NCI-H69 (cell line): ENCODE results near the gene GRM4.

Experiments used
- DNase-seq: peaks from one replicate; lab custom pipeline; 2025; lab: John Stamatoyannopoulos, UW

The GRM4 gene

DNA sequence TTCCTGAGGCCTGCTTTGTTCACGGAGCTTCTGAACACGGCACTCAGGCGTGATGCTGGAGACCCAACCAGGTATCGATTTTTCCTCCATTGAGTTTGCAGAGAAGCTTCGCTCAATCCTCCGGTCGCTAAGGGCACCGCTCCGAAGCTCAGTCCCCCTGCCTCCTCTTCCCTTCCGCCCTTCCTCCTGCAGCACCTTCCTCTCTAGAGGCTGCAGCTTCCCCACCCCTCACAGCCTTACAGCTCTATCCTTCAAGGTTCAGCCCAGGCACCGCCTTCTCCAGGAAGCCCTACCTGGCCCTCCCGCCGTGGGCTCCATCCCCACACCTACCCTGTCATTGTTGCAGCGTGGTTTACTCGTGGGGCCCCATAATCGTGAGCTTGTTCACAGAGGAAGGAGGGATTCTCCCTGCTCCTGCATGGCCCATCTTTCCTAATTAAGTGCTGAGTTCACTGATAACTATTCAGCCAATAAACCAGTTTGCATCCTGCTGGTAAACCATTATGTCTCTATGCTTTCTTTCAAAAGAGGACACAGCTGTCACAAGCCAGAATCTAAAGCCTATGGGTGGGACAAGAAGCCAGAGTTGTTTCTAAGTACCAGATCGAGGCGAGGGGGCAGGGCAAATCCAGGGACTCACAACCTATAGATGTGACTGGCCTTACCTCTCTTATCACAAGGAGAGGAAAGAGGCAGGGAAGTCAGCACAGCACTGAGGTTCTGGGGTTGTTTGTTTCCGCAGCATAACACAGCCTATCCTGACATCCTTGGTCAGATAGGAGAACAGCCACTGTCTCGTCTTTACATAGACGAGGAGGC lies 152.0 kb downstream of the GRM4 start:
- DNase-seq, result peak; percentile 80

DNA sequence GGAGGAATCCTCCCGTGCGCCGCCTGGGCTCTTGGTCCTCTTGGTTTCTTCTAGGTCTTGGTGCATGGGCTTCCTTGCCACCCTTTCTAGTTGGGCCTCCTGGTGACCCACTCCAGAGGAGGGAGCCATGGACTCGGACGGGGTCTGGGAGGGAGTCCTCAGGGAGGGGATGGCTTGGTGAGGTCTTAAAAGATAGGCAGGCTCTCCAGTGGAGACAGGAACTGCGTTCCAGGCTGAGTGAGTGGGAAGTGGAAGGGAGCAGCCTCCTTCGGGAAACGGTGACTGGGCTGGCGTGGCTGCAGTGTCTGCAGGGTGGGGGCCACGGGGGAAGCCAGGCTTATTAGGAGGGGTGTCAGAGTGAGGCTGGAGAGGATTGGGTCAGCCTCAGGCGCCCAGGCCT lies 152.8 kb downstream of the GRM4 start:
- DNase-seq, result no peak

DNA sequence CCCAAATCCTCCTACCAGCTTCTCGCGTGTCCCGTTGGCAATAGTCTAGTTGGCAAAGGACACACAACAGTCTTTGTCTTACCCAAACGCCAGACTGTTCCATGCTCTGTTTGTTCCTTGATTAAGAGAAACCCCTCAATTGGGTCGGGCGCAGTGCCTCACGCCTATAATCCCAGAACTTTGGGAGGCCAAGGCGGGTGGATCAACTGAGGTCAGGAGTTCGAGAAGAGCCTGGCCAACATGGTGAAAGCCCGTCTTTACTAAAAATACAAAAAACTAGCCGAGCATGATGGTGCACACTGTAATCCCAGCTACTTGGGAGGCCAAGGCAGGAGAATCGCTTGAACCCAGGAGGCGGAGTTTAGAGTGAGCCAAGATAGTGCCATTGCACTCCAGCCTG lies 153.7 kb downstream of the GRM4 start:
- DNase-seq, result no peak

DNA sequence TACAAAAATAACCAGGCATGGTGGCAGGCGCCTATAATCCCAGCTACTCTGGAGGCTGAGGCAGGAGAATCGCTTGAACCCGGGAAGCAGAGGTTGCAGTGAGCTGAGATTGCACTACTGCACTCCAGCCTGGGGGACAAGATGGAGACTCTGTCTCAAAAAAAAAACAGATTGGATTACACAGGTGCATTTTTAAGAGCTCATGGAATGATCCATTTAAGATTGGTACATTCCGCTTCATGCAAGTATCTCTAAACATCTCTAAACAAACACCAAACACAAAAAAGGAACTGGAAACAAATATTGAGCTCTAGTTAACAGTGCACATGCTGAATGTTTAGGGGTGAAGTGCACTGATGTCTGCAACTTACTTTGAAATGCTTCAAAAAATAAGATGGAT lies 154.3 kb downstream of the GRM4 start:
- no peak for DNase-seq

DNA sequence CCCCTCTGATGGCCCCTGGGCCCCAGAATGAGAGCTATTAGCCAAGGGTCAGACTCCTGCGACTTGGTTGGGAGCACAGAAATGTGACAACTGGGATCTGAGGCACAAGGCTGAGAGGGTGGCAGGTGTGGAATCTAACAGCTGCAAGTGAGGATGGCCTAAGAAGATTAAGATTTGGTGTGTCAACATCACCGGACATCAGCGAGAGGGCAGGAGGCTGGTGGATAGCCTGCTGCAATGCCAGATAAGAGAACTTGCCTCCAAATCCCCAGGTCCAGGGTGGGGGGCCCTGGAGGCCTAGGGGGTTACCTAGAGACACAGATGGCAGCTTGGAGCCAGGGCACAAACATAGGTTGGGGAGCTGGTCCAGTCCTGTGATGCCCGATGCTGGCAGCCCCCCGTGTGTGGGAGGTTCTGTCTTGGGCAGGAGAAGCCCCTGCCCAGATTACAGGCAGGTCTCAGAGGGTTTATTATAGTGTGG lies 155.8 kb downstream of the GRM4 start:
- DNase-seq, result no peak

DNA sequence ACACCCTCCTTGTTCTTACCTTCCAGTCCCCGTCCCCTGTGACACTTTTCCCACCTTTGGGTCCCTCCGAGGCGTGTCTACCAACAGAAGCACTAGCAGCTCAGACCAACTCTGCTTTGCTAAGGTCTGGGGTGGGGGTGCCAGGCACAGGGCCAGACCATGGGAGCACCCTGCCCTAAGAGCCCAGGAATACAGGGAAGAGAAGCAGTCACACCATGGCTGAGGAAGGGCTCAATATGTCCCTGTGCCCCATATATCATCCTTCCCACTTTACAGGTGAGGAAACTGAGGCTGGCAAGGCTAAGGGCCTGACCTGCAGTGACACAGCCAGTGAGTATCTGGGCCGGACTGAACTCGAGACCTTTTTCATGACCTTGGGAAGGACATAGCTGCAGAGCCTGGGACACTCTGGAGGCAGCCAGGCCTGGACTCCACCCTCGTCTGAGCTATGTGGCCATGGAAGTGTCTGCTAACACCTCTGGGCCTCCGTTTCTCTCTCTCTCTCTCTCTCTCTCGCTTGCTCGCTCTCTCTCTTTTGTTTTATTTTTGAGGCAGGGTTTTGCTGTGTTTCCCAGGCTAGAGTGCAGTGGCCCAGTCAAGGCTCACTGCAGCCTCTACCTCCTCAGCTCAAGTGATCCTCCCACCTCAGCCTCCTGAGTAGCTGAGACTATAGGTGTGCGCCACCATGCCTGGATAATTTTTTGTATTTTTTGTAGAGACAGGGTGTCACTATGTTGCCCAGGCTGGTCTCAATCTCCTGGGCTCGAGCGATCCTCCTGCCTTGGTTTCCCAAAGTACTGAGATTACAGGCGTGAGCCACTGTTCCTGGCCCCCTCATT lies 156.7 kb downstream of the GRM4 start:
- DNase-seq, result peak; percentile 61

DNA sequence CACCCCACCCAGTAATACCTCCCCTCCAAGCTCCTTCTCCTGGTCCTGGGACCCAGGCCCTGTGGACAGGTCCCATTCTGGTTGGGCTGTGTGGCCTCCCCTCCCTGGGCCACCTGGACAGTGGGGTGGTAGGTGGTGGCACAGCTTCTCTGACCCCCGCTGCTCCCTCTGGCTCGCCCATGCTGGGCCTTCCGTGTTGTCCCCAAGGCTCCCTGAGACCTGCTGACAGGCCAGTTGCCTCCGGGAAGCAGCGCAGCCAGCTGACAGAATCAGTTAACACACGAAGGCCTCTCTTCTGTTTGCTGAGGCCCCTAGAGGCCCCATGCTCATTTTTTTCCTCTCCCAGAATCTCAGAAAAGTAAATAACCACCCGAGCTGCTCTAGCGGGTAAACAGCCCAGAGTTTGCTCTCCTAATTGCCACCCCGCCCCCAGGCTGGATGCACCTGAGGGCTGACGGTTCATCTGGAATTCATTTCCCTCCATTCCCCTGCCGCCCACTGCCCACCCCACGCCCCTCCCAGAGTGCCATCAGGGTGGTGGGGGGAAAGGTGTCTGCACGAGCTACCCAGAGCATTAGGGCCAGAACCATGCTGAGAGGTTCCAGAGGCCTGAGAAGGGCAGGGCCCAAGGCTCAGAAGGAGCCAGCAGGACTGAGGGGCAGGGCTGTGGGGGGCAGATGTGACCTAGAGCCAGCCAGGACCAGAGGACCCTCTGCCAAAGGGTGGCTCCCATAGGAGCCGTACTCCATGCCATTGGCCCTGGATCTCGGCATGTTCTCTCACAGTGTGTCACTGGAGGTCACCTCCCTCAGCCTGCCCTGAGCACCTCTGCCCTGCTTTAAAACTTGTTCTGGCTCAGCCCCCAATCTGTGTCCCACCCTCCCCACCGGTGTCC lies 157.5 kb downstream of the GRM4 start:
- DNase-seq, result peak; percentile 100

DNA sequence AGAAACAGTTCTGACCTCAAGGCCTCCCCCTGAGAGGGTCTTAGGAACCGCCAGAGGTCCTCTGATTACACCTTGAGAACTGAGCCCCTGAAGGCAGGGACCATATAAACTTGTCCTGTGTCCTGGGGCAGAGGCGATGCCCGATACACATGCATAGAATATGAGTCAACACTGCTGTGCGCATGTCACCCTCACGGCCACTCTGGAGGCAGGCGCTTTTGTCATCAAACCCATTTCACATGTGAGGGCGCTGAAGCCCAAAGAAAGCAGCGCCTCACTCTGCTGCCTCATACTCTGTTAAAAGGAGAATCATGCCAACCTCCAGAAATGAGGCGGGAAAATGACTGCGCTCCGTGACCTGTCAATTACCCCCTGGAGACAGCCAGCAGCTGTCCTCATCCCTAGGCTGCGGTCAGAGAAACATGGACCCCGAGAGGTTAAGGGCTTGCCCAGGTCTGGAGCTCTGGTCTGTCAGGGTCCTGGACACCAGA lies 158.3 kb downstream of the GRM4 start:
- DNase-seq, result peak; percentile 95

DNA sequence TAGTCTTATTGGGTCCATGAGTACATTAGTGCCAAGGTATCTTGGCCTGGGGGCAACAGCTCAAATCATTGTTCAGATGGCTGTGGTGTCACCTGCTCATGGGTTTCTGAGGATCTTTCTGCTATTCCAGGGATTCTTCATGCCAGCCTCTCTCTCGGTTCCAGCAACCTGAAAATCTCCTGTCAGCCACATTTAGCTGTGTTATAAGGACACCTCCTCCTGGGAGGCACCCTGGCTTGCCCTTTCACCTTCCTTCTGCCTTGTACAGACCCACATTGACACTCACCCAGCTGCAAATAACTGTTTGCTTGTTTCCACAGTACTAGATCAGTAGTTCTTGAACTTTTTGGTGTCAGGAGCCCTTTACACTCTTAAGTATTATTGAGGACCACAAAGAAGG lies 159.9 kb downstream of the GRM4 start:
- no peak for DNase-seq

DNA sequence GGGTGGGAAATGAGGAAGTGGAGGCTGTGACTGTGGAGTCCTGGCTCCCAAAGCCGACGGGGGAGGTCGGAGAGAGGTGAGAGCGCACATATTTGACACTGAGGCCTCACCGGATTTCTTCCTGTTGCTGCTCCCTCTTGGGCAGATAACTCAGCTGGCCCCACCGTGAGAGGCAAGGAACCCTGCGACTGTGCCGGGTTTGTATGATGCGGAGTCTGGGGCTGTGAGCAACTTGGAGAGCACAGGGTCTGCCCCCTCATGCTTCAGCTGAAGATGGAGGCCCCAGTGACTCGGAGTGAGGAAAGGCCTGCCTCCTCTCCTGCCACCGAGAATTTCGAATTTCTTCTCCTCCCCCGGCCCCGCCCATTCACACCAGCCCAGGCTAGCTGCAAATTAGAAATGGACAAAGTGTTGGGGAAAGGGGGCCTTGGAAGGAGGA lies 160.6 kb downstream of the GRM4 start:
- DNase-seq, result no peak

DNA sequence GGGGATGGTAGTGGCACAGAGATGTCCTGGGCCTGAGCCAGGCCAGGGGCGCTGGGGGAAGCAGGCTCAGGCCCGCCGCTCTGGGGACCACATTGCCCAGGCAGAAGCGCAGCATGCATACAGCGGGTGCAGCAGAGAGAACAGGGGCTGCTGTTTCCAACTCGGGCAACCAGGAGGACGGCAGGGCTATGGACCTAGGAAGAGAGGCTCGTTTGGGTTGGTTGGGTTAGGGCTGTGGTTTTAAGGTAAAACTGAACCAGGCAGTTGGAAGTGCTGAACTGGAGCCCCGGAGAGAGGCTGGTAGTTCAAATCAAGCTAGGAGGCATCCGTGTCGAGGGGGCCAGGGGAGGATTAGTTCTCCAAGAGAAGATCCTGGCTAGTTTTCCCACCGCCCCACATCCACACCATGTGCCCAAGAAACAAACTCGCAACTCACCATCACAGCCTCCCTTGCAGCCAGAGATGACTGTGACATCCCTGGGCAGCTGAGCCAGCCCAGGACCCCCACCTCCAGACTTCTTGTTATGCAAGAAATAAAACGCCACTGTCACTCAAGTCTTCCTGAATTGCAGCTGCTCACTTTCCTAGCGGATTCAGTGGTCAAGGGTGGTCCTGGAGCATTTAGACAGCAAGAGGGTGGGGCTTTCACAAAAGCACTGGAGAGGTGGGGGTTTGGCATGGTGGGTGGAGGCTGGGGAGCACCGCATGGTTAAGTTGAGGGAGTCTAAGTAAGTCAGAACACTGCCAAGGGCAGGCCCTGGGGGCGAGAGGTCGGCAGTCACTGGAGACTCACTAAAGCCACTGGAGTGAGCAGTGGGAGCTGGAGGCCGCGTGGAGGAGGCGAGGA lies 161.2 kb downstream of the GRM4 start:
- no peak for DNase-seq

DNA sequence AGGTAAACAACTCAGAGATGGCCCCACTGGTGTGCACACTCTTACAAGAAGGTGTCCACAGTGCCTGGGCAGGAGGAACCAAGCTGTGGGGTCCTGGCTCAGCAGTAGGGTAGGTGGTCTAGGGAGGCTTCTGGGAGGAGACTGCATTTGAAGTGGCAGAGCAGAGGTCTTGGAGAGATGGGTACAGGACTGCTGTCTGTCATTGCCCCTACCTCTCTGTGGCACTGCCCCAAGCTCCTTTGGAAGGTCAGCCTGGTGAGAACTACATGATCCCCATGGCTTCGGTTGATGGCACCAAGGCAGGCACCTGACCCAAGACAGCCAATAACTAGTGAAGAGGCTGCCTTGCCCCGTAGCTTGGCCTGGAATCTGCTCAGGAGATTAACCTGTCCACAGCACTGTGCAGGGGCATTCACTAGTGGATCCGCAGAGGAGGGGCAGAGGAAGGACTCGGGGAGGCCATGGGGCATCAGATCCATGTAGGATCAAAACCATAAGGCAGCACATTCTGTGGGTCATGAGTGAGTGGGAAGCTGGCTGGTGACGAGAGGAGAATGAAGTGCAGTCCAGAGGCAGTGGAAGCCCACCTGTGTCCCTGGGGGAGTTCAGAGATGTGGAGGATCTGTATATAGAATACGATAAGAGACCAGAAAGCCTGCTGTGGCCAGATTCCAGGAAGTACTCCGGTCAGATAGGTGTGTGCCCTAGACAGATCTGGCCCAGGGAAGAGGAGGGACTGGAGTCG lies 162.0 kb downstream of the GRM4 start:
- no peak for DNase-seq

DNA sequence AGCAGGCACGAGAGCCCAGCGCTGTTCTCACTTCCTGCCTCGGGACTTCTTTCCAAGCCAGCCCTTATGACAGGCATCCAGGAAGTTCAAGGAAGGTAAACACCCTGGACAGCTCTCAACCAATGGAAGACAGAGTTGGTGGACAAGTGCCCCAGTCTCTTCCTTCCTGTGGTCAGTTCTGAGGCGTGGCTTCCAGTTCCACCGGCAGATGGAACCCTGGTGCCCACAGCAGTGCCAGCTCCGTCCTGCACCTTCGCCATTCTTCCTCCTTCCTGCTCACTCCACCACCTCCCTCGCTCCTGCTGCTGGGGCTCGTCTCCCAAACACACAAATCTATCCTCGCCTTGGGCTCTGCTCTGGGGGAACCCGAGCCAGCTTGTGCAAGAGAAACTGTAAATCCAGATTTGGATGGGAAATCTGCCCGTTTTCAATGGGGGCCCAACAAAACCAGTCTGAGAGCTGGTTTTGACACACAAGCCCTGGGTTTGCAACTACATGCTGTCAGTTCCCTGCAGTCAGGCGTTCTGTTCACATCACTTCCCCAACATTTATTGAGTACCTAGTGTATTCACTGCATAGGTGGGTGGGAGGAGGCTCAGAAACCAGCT lies 162.7 kb downstream of the GRM4 start:
- peak; percentile 67 for DNase-seq

DNA sequence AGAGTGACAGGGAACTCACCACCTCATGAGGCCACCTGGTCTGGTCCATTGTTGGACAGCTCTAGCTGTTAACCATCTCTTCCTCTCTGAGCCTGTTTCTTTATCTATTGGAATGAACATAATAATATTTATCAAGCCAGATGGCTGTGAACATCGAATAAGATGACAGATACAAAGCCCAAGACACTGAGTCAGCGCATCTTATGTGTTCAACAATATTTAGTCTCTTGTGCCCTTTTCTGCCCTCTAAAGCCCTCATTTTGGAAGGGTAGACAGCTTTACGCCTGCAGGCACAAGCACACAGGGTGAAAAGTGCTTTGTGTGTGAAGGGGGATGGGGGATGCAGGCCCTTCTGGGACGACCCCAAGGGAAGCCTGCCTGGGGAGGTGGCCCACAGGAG lies 164.0 kb downstream of the GRM4 start:
- DNase-seq, result peak; percentile 27

DNA sequence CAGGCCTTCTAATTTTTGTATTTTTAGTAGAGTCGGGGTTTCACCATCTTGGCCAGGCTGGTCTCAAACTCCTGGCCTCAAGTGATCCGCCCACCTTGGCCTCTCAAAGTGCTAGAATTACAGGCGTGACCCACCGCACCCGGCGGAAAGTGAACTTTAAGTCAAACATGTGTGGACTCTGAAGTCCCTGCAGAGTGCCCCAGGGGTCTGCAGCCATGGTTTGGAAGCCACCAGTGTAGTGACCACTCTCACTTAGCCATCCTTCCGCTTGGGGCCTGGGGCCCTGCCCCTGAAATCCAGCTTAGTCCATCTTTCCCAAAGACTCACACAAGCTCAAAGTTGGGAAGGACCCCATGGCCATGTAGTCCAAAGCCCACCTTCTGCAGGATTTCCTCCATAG lies 164.5 kb downstream of the GRM4 start:
- DNase-seq, result no peak

DNA sequence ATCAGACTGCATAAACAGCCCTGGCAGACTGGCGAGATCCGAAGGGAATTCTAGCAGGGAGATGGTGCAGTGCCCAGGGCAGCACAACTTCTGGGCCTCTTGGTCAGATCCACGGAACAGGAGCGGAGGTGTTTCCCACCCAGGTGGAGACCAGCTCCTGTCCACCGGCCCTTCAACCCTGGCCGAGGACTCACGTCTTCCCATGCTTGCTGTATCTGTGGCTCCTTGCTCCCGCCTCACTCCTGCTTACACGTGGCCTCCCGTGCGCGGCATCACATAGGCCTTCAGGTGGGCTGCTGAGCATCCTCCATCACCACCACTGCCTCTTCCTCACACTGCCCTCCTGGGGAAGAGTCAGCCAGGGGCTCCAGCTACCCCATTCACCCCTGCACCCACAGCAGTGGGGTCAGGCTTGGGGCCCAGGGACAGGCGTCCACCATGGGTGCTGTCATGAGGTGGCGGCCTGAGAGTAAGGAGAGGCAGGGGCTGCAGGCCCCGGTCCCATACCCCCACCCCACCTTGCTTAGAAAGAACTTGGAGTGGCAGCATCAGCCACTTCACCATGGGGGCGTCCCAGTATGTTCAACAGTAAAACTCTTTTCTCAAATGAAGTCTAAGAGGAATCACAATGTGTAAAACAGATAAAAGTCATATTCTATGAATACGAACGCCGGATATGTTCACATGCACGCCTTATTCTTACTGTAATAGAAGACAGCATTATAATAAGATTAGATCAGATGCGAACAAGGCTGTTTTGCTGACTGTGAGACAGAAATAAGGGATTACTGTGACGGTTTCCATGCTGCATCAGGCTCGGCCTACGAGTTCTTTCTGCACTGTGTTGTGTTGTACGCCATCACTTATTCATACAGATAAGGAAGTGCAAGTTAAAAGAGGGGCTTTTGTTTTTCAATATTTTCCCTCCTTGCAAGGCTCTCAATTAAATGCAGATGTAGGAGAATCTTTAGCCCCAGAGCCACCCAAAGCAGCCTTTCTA lies 165.4 kb downstream of the GRM4 start:
- no peak for DNase-seq

DNA sequence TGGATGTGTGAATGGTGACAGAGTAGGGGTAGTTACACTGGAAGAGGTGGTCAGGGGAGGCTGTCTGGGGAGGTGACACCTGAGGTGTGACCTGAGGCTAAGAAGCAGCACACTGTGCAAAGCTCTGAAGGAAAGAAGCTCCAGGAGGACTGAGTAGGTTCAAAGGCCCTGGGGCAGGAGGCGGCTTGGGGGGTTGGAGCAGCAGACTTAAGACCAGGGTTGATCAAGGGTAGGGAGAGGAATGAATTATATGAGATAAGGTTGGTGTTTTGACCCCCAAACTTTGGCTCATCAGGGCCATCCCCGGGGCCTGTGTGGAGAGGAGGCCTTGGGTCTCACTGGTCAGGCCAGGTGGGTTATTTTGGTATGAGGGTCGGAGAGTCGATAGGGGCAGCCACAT lies 166.1 kb downstream of the GRM4 start:
- no peak for DNase-seq

DNA sequence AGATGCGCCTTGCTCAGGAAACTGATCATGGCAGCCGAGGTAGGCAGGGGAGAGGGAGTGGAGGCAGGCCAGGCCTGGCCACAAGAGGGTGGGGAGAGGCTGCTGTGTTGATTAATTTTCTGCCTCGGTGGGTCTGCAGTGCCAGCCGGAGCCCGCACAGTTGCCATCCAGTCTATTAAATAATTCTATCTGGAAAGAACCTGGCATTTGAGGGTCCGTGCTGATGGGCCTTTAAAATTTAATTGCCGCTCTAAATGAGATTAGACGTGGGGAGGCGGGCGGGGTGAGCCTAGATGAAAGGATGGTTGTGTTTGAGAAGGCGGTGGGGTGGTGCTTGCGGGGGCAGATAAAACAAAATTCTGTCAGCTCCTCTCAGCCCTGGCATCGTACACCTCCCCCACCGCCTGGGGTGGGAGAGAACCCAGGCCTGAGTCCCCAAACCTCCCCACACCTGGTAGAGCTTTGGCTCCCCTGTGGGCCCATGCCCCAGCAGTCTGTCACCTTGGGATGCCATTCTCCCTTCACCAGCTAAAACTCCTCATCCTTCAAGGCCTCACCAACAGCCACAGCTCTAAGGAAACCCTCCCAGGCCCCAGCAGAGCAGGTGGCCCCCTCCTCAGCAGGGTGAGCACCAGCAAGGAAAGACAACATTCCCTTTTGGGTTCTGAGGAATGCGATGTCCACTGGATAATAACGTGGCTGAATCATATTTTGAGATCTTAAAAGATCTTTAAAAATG lies 167.3 kb downstream of the GRM4 start:
- DNase-seq, result peak; percentile 68
